ENCODE measurements around the gene CDKN1B. TPM values are rescaled to one million over a fixed set of nuclear protein-coding genes. Genes with fewer than 3 reads are reported as not detected.
A peak's percentile ranks its signal among the peaks of the same experiment; 100 is the strongest.
"Not testable (repeated sequence)": the region's sequence is repeated elsewhere in the genome, so short reads cannot be mapped to it uniquely, and the experiment has no call there.

CDKN1B gene
- total RNA-seq, 1 donor from 2014 or later: 78.9 TPM

DNA sequence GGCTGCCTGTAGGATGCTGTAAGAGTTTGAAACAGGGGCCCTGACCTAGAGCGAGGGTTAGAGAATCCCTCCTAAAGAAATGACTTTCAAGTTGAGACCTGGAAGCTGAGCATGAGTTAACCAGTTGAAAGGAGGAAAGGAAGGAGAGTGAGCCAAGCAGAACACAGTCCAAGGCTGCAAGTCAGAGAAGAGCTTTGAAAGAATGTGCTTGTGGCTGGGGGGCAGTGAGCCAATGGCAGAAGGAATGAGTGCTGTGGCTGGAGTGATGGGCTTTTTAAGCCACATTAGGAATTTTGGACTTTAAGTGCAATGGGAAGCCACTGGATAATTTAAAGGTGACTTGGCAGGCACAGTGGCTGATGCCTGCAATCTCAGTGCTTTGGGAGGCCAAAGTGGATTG, 18.1 kb downstream of the CDKN1B start:
- TF ChIP-seq, protein P1, sequence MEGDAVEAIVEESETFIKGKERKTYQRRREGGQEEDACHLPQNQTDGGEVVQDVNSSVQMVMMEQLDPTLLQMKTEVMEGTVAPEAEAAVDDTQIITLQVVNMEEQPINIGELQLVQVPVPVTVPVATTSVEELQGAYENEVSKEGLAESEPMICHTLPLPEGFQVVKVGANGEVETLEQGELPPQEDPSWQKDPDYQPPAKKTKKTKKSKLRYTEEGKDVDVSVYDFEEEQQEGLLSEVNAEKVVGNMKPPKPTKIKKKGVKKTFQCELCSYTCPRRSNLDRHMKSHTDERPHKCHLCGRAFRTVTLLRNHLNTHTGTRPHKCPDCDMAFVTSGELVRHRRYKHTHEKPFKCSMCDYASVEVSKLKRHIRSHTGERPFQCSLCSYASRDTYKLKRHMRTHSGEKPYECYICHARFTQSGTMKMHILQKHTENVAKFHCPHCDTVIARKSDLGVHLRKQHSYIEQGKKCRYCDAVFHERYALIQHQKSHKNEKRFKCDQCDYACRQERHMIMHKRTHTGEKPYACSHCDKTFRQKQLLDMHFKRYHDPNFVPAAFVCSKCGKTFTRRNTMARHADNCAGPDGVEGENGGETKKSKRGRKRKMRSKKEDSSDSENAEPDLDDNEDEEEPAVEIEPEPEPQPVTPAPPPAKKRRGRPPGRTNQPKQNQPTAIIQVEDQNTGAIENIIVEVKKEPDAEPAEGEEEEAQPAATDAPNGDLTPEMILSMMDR (IDR thresholded peaks at IDR 0.05): no peak
- Mint-ChIP-seq H3K4me1 (ENCODE audit: unreplicated experiment) (peaks cover 46% of the 10 kb centered on the region), H3K27ac (ENCODE audit: unreplicated experiment) (peak overlapping the region; percentile 92), H3K36me3 (ENCODE audit: unreplicated experiment) (no peaks in the 10 kb centered on the region), H3K27me3 (ENCODE audit: unreplicated experiment) (no peaks in the 10 kb centered on the region), H3K4me3 (ENCODE audit: unreplicated experiment) (peak overlapping the region; percentile 46), H3K9me3 (ENCODE audit: unreplicated experiment) (no peaks in the 10 kb centered on the region)
- no peak for DNase-seq (ENCODE audit: extremely low spot score, unreplicated experiment)

DNA sequence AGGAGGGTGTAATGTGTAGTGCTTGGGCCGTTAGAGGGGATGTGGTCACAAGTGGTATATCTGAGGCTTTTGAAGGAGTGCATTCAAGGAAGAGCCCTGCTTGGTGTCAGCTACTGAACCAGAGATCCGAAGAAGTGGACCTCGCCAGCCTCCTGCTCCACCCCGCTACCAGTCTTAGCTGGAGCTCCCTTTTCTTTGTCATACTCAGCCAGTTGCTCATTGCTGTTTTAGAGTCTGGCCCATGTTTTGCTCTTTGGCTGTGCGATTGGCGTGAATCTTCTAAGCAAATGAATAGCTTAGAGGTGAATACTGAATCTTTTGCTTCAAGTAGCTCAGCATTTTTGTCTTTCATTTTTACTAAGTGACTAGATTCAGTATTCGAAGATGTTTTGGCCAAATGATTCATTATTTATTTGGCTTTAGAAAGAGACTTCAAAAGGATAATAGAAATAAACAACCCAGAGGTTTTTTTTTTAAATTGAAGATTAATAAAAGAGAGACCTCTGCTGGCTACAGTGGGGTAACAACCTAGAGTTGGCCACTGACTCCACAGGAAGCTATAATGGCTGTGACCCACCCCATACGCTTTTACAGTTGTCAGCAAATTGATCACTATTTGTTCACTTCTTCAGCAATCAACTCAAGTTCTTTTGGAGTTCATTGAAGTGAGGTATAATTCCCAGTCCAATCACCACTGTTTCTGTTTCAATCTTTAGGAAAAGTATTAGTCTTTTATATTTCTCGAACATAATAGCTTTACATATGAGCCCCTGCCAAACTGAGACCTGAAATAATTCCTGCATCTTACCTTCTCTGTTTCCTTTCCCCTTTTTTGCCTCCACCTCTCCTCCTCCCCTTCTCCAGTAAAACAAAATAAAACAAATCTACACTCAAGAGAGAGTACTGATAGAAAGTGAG, 19.9 kb downstream of the CDKN1B start:
- H3K9me3 Mint-ChIP-seq (ENCODE audit: unreplicated experiment): no peaks in the 10 kb centered on the region
- peaks cover 58% of the 10 kb centered on the region for H3K4me1 Mint-ChIP-seq (ENCODE audit: unreplicated experiment)
- H3K4me3 Mint-ChIP-seq (ENCODE audit: unreplicated experiment): no peak overlapping the region

DNA sequence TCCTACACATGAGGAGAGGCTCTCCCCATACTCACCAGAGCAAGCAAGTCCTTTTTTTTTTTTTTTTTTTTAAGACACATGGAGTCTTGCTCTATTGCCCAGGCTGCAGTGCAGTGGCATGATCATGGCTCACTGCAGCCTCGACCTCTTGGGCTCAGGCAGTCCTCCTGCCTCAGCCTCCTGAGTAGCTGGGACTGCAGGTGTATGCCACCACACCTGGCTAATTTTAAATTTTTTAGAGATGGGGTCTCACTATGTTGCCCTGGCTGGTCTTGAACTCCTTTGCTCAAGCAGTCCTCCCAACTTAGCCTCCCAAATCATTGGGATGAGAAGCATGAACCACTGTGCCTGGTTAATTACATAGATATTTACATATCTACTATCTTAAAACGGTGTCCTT, 21.0 kb downstream of the CDKN1B start:
- not testable (repeated sequence) for H3K4me3 Mint-ChIP-seq (ENCODE audit: unreplicated experiment); H3K9me3 Mint-ChIP-seq (ENCODE audit: unreplicated experiment); H3K27me3 Mint-ChIP-seq (ENCODE audit: unreplicated experiment); H3K27ac Mint-ChIP-seq (ENCODE audit: unreplicated experiment); H3K36me3 Mint-ChIP-seq (ENCODE audit: unreplicated experiment); DNase-seq (ENCODE audit: extremely low spot score, unreplicated experiment)
- H3K4me1 Mint-ChIP-seq (ENCODE audit: unreplicated experiment): peaks cover 59% of the 10 kb centered on the region

More for the DNA sequence above, 19.9 kb downstream of the CDKN1B start:
- no peaks in the 10 kb centered on the region for H3K36me3 Mint-ChIP-seq (ENCODE audit: unreplicated experiment)
- no peak for DNase-seq (ENCODE audit: extremely low spot score, unreplicated experiment)
- TF ChIP-seq, protein P1 (IDR thresholded peaks at IDR 0.05): peak; percentile 70
- H3K27ac Mint-ChIP-seq (ENCODE audit: unreplicated experiment): peak overlapping the region; percentile 86
- H3K27me3 Mint-ChIP-seq (ENCODE audit: unreplicated experiment): no peaks in the 10 kb centered on the region

- H3K9me3 Mint-ChIP-seq (ENCODE audit: unreplicated experiment): no peaks in the 10 kb centered on the region
- peak overlapping the region; percentile 89 for H3K27ac Mint-ChIP-seq (ENCODE audit: unreplicated experiment)
- TF ChIP-seq, protein P1 (IDR thresholded peaks at IDR 0.05): no peak
- H3K27me3 Mint-ChIP-seq (ENCODE audit: unreplicated experiment): no peaks in the 10 kb centered on the region
- H3K36me3 Mint-ChIP-seq (ENCODE audit: unreplicated experiment): peaks cover 3% of the 10 kb centered on the region
- peak overlapping the region; percentile 49 for H3K4me3 Mint-ChIP-seq (ENCODE audit: unreplicated experiment)
- H3K4me1 Mint-ChIP-seq (ENCODE audit: unreplicated experiment): peaks cover 40% of the 10 kb centered on the region
- no peak for DNase-seq (ENCODE audit: extremely low spot score, unreplicated experiment)
Measured at GRCh38 chr12:12741660-12742059, 24.5 kb downstream of the CDKN1B start.

DNA sequence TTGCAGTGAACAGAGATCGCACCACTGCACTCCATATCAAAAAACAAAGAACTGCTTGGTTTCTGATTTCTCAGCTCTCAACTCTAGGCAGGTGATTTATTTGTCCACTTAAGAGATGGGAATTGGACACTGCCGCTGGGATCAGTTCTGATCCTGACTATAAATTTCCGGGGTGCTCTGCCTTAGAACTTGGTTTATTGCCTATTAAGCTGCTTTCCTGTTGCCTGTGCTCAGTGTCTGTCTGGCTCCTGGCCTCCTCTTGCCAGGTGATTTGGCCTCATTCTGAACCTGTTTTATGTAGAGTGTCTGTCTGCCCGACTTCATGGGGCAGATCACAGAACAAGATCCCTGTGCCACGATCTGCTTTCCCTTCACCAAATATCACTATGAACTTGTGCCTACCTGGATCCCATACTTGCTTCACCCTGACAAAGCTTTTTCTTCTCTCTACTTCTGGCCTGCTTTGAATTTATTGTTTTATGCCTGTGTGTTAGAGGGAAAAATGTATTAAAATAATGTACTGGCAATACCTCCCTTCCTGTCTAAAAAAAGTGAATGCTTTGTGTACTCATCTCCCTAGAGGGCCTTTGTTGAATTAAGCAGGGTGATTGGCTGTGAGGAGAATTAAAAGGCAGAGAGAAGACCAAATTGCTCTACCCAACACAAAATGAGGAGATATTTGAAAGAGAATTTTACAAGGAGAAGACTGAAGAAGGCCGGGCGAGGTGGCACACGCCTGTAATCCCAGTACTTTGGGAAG, 27.6 kb downstream of the CDKN1B start:
- Mint-ChIP-seq H3K27me3 (ENCODE audit: unreplicated experiment) (no peaks in the 10 kb centered on the region), H3K9me3 (ENCODE audit: unreplicated experiment) (no peaks in the 10 kb centered on the region), H3K4me1 (ENCODE audit: unreplicated experiment) (peaks cover 37% of the 10 kb centered on the region), H3K27ac (ENCODE audit: unreplicated experiment) (peak overlapping the region; percentile 56), H3K36me3 (ENCODE audit: unreplicated experiment) (peaks cover 8% of the 10 kb centered on the region), H3K4me3 (ENCODE audit: unreplicated experiment) (no peak overlapping the region)
- no peak for DNase-seq (ENCODE audit: extremely low spot score, unreplicated experiment)
- TF ChIP-seq, protein P1 (IDR thresholded peaks at IDR 0.05): no peak
